IPS-11a (cell line): ENCODE results near the gene PSTPIP2.
A peak's percentile ranks its signal among the peaks of the same experiment; 100 is the strongest.
"Not testable (repeated sequence)": the region's sequence is repeated elsewhere in the genome, so short reads cannot be mapped to it uniquely, and the experiment has no call there.

ENCODE experiments used
- H3K4me3 ChIP-seq: one replicate; pipeline ENCODE4 v1.5.1; 2013; ENCODE audit warnings: low read depth, low read length, control low read depth

The PSTPIP2 gene

GRCh38 chr18:46070815-46071652 lies 1.0 kb downstream of the PSTPIP2 start:
- H3K4me3 ChIP-seq: peak overlapping the region; percentile 67

- H3K4me3 ChIP-seq: no peak overlapping the region
These were observed 1.8 kb downstream of the PSTPIP2 start for GRCh38 chr18:46070232-46070631.

GRCh38 chr18:46069524-46069923 lies 2.5 kb downstream of the PSTPIP2 start:
- no peak overlapping the region for H3K4me3 ChIP-seq

- H3K4me3 ChIP-seq: no peak overlapping the region
These were observed 3.3 kb downstream of the PSTPIP2 start for GRCh38 chr18:46068763-46069162.

GRCh38 chr18:46067438-46068007 lies 4.5 kb downstream of the PSTPIP2 start:
- H3K4me3 ChIP-seq: no peak overlapping the region

- no peak overlapping the region for H3K4me3 ChIP-seq
These were observed 9.3 kb downstream of the PSTPIP2 start for GRCh38 chr18:46062781-46063180.

- H3K4me3 ChIP-seq: no peak overlapping the region
These were observed 10.3 kb downstream of the PSTPIP2 start for GRCh38 chr18:46061796-46062195.

- no peak overlapping the region for H3K4me3 ChIP-seq
These were observed 10.7 kb downstream of the PSTPIP2 start for GRCh38 chr18:46061387-46061786.

- H3K4me3 ChIP-seq: no peak overlapping the region
These were observed 11.7 kb downstream of the PSTPIP2 start for GRCh38 chr18:46060359-46060841.

GRCh38 chr18:46055838-46056230 lies 16.2 kb downstream of the PSTPIP2 start:
- no peak overlapping the region for H3K4me3 ChIP-seq

- no peak overlapping the region for H3K4me3 ChIP-seq
These were observed 16.9 kb downstream of the PSTPIP2 start for GRCh38 chr18:46054956-46055837.

- no peak overlapping the region for H3K4me3 ChIP-seq
These were observed 18.5 kb downstream of the PSTPIP2 start for GRCh38 chr18:46053368-46054095.

GRCh38 chr18:46051731-46052461 lies 20.2 kb downstream of the PSTPIP2 start:
- no peak overlapping the region for H3K4me3 ChIP-seq

- no peak overlapping the region for H3K4me3 ChIP-seq
These were observed 21.8 kb downstream of the PSTPIP2 start for GRCh38 chr18:46050268-46050667.

GRCh38 chr18:46048641-46049040 lies 23.4 kb downstream of the PSTPIP2 start:
- no peak overlapping the region for H3K4me3 ChIP-seq

- not testable (repeated sequence) for H3K4me3 ChIP-seq
These were observed 24.7 kb downstream of the PSTPIP2 start for GRCh38 chr18:46047369-46047768.

- no peak overlapping the region for H3K4me3 ChIP-seq
These were observed 25.4 kb downstream of the PSTPIP2 start for GRCh38 chr18:46046688-46047087.

- no peak overlapping the region for H3K4me3 ChIP-seq
These were observed 25.9 kb downstream of the PSTPIP2 start for GRCh38 chr18:46046126-46046525.

- H3K4me3 ChIP-seq: no peak overlapping the region
These were observed 29.4 kb downstream of the PSTPIP2 start for GRCh38 chr18:46042571-46043123.

- no peak overlapping the region for H3K4me3 ChIP-seq
These were observed 31.3 kb downstream of the PSTPIP2 start for GRCh38 chr18:46040747-46041104.
